H1 (cell line): ENCODE results near the gene ACBD4. TPM values are rescaled to one million over a fixed set of nuclear protein-coding genes. Genes with fewer than 3 reads are reported as not detected.

Experiments used
- CTCF ChIA-PET: fragments of 300-600 bp; sonication (Branson Sonifier 250); formaldehyde crosslinking; loops from one replicate; lab custom pipeline; 2021; ENCODE audit not compliant: partially characterized antibody; lab: Charles Lee
- POLR2A ChIA-PET: fragments of 300-600 bp; sonication (Branson Sonifier 250); formaldehyde crosslinking; loops from one replicate; lab custom pipeline; 2021; ENCODE audit warnings: inconsistent platforms; ENCODE audit not compliant: partially characterized antibody; lab: Charles Lee
- DNase-seq, 2 experiments: peaks; one replicate each; pipeline versions ENCODE4 v3.0.0 to v3.0.0-alpha.2; 2010 to 2022; ENCODE audit warnings: low spot score in 2 of 2, low read depth in 1 of 2, mixed read lengths in 1 of 2
- FAIRE-seq: peaks from 2 replicates; lab custom pipeline; 2011; peaks lifted over from hg19 to GRCh38; lab: Jason Lieb, UNC
- H2AFZ ChIP-seq: 2 replicates; pipeline ENCODE4 v1.8.1; 2012; ENCODE audit warnings: low read length, inconsistent platforms
- H2AK5ac ChIP-seq: 2 replicates; pipeline ENCODE4 v1.6.1; 2013; ENCODE audit warnings: low read depth, low read length
- H2BK120ac ChIP-seq: replicated peaks from 2 replicates; pipeline ENCODE3; 2013; ENCODE audit warnings: low read depth, low read length, inconsistent platforms
- H2BK12ac ChIP-seq: 2 replicates; pipeline ENCODE4 v1.6.1; 2013; ENCODE audit warnings: low read depth, low read length
- H2BK15ac ChIP-seq: 2 replicates; pipeline ENCODE4 v1.6.1; 2013; ENCODE audit warnings: low read length
- H2BK20ac ChIP-seq: 2 replicates; pipeline ENCODE4 v1.6.1; 2013; ENCODE audit warnings: low read length
- H2BK5ac ChIP-seq: 2 replicates; pipeline ENCODE4 v1.6.1; 2013; ENCODE audit warnings: low read depth, low read length
- H3K14ac ChIP-seq: 2 replicates; pipeline ENCODE4 v1.6.1; 2013; ENCODE audit warnings: inconsistent platforms; ENCODE audit not compliant: insufficient read length
- H3K18ac ChIP-seq: 2 replicates; pipeline ENCODE4 v1.6.1; 2013; ENCODE audit warnings: low read length; ENCODE audit errors: extremely low read depth
- H3K23ac ChIP-seq: 2 replicates; pipeline ENCODE4 v1.6.1; 2013; ENCODE audit warnings: inconsistent platforms; ENCODE audit not compliant: insufficient read length
- H3K23me2 ChIP-seq: 2 replicates; pipeline ENCODE4 v1.6.1; 2013; ENCODE audit warnings: low read depth, low read length
- H3K27ac ChIP-seq: 2 replicates; pipeline ENCODE4 v1.6.1; 2011; ENCODE audit warnings: low read depth, low read length, inconsistent platforms
- H3K27me3 ChIP-seq, 4 experiments: replicated peaks in 1 of 4; 1 replicate in 1 of 4; 2 replicates in 3 of 4; pipeline versions ENCODE4 v1.6.1 to v1.8.1; 2011 to 2013; ENCODE audit warnings: low read length in 3 of 4, mild to moderate bottlenecking in 3 of 4, inconsistent platforms in 2 of 4, mixed read lengths in 2 of 4, moderate library complexity in 1 of 4; ENCODE audit not compliant: control insufficient read depth in 3 of 4, insufficient read depth in 3 of 4; ENCODE audit errors: extremely low read depth in 1 of 4
- H3K36me3 ChIP-seq, 4 experiments: 2 replicates each; pipeline versions ENCODE4 v1.6.1 to v1.8.1; 2011 to 2013; ENCODE audit warnings: mild to moderate bottlenecking in 4 of 4, low read length in 3 of 4, moderate library complexity in 2 of 4, control low read depth in 1 of 4, inconsistent platforms in 1 of 4; ENCODE audit not compliant: insufficient read depth in 4 of 4, control insufficient read depth in 2 of 4
- H3K4ac ChIP-seq: replicated peaks from 2 replicates; pipeline ENCODE3; 2013; ENCODE audit warnings: low read length, low read depth, mixed read lengths, inconsistent platforms; ENCODE audit not compliant: insufficient read length
- H3K4me1 ChIP-seq, 4 experiments: replicated peaks in 1 of 4; 1 replicate in 1 of 4; 2 replicates in 3 of 4; pipeline versions ENCODE4 v1.6.1 to v1.8.1; 2011 to 2013; ENCODE audit warnings: low read length in 3 of 4, inconsistent platforms in 2 of 4, mixed read lengths in 1 of 4; ENCODE audit not compliant: insufficient read depth in 4 of 4, control insufficient read depth in 3 of 4
- H3K4me2 ChIP-seq, 2 experiments: 2 replicates each; pipeline versions ENCODE4 v1.6.1 to v1.8.1; 2011 to 2013; ENCODE audit warnings: low read depth in 2 of 2, low read length in 2 of 2, control low read depth in 1 of 2, inconsistent platforms in 1 of 2, mild to moderate bottlenecking in 1 of 2; ENCODE audit not compliant: insufficient read depth in 1 of 2
- H3K4me3 ChIP-seq, 4 experiments: fragments of 200-600, 300-600 bp in 1 of 4; sonication (generic), shearing (Covaris generic), sonication (Bioruptor Twin) in 1 of 4; 2 replicates each; pipeline versions ENCODE4 v1.5.1 to v1.8.1; 2011 to 2016; ENCODE audit warnings: low read length in 4 of 4, low read depth in 3 of 4, control low read depth in 2 of 4, inconsistent platforms in 2 of 4, mild to moderate bottlenecking in 2 of 4, mixed read lengths in 1 of 4, moderate library complexity in 1 of 4; ENCODE audit not compliant: insufficient read depth in 2 of 4; ENCODE audit errors: extremely low read depth in 1 of 4
- H3K56ac ChIP-seq: replicated peaks from 2 replicates; pipeline ENCODE3; 2013; ENCODE audit warnings: low read depth, mild to moderate bottlenecking, mixed read lengths, low read length, inconsistent platforms; ENCODE audit not compliant: insufficient read length
- H3K79me1 ChIP-seq: 2 replicates; pipeline ENCODE4 v1.6.1; 2013; ENCODE audit warnings: low read depth, low read length, control low read depth
- H3K79me2 ChIP-seq, 2 experiments: 2 replicates each; pipeline versions ENCODE4 v1.6.1 to v1.8.1; 2012 to 2013; ENCODE audit warnings: low read length in 2 of 2, mild to moderate bottlenecking in 2 of 2, inconsistent platforms in 1 of 2; ENCODE audit not compliant: insufficient read depth in 2 of 2, control insufficient read depth in 1 of 2
- H3K9ac ChIP-seq, 4 experiments: replicated peaks in 1 of 4; 1 replicate in 1 of 4; 2 replicates in 3 of 4; pipeline versions ENCODE4 v1.6.1 to v1.8.1; 2011 to 2013; ENCODE audit warnings: low read depth in 3 of 4, low read length in 3 of 4, control low read depth in 2 of 4, mild to moderate bottlenecking in 2 of 4, moderate library complexity in 2 of 4, inconsistent platforms in 1 of 4; ENCODE audit errors: extremely low read depth in 1 of 4
- H3K9me3 ChIP-seq, 2 experiments: 2 replicates each; pipeline versions ENCODE4 v1.6.1 to v1.8.1; 2012 to 2013; ENCODE audit warnings: mild to moderate bottlenecking in 2 of 2, moderate library complexity in 2 of 2, control low read depth in 1 of 2, inconsistent platforms in 1 of 2, low read depth in 1 of 2, low read length in 1 of 2, mixed read lengths in 1 of 2; ENCODE audit not compliant: insufficient read depth in 2 of 2
- H4K20me1 ChIP-seq, 2 experiments: replicated peaks in 1 of 2; 2 replicates each; pipeline versions ENCODE3 to v1.8.1; 2011 to 2013; ENCODE audit warnings: inconsistent platforms in 2 of 2, low read length in 2 of 2, mild to moderate bottlenecking in 1 of 2; ENCODE audit not compliant: insufficient read depth in 2 of 2, control insufficient read depth in 1 of 2
- H4K5ac ChIP-seq: 2 replicates; pipeline ENCODE4 v1.6.1; 2013; ENCODE audit warnings: low read length, low read depth, mixed read lengths, inconsistent platforms; ENCODE audit not compliant: insufficient read length
- H4K8ac ChIP-seq: 2 replicates; pipeline ENCODE4 v1.8.0; 2013; ENCODE audit warnings: mild to moderate bottlenecking, moderate library complexity, low read length, inconsistent platforms; ENCODE audit not compliant: insufficient read depth; ENCODE audit errors: extremely low read depth
- H4K91ac ChIP-seq: replicated peaks from 2 replicates; pipeline ENCODE3; 2013; ENCODE audit warnings: low read length, mixed read lengths, inconsistent platforms; ENCODE audit not compliant: insufficient read length
- CBX8 ChIP-seq: fragments of 300-800, 300-1000 bp; sonication (generic); IDR thresholded peaks from 2 replicates; pipeline ENCODE4 v1.7.1; 2016; ENCODE audit warnings: low read depth, low read length, borderline replicate concordance
- CREB1 ChIP-seq: IDR thresholded peaks from 2 replicates; pipeline ENCODE4 v1.6.1; 2012; ENCODE audit warnings: inconsistent platforms
- FOSL1 ChIP-seq: IDR thresholded peaks from 2 replicates; pipeline ENCODE4 v1.6.1; 2011; ENCODE audit warnings: mild to moderate bottlenecking, low read depth, low read length, moderate library complexity; ENCODE audit not compliant: insufficient read depth
- GTF2F1 ChIP-seq: IDR thresholded peaks from 2 replicates; pipeline ENCODE4 v1.6.1; 2012; ENCODE audit warnings: low read depth, low read length, improper control_type of control experiment, borderline replicate concordance
- KDM5A ChIP-seq: fragments of 200-600 bp; IDR thresholded peaks from 2 replicates; pipeline ENCODE4 v1.7.1; 2012; ENCODE audit warnings: mild to moderate bottlenecking, low read length, inconsistent platforms, mixed read lengths
- NRF1 ChIP-seq: IDR thresholded peaks from 2 replicates; pipeline ENCODE4 v1.6.1; 2011; ENCODE audit warnings: mild to moderate bottlenecking, low read depth, low read length, improper control_type of control experiment
- TAF1 ChIP-seq: IDR thresholded peaks from 2 replicates; pipeline ENCODE4 v1.6.1; 2011; ENCODE audit warnings: mild to moderate bottlenecking, low read depth, low read length
- TAF7 ChIP-seq: optimal IDR thresholded peaks from 2 replicates; pipeline ENCODE3; 2011; ENCODE audit warnings: low read depth, mild to moderate bottlenecking, inconsistent platforms, low read length, moderate library complexity, borderline replicate concordance
- YY1 ChIP-seq: IDR thresholded peaks from 2 replicates; pipeline ENCODE4 v1.6.1; 2011; ENCODE audit warnings: low read depth, mild to moderate bottlenecking, low read length
- WGBS, 2 experiments: shearing (Covaris generic) in 1 of 2; methylation state at CpG; one replicate each; pipeline versions ENCODE4 v1.1.6 to v1.1.7; 2013 to 2015; ENCODE audit warnings: low lambda C conversion rate in 2 of 2, mixed read lengths in 2 of 2, inconsistent platforms in 1 of 2, low coverage in 1 of 2, missing lambda C conversion rate in 1 of 2; ENCODE audit not compliant: insufficient replicate concordance in 2 of 2, insufficient coverage in 1 of 2, insufficient read length in 1 of 2; ENCODE audit errors: extremely low coverage in 1 of 2, missing lambda C conversion rate in 1 of 2; 5-methylcytosine and 5-hydroxymethylcytosine counted together
- polyA plus RNA-seq, 7 experiments: library from polyadenylated mRNA; depleted of rRNA in 3 of 7; stranded (reverse) in 5 of 7; unstranded in 2 of 7; fragments of >200 nt in 5 of 7; fragments of 200-250 nt in 2 of 7; gene quantifications; 1 replicate in 5 of 7; 2 replicates in 1 of 7; 4 replicates in 1 of 7; pipeline versions ENCODE4 v1.2.1 to v1.2.3, GENCODE V29; 2011 to 2013; ENCODE audit warnings: missing spikeins in 2 of 7, mixed read lengths in 2 of 7
- total RNA-seq: library from RNA; stranded (reverse); fragmentation: NEBNext Ultra II Directional; extraction: Animal tissue kit (Norgen Biotek cat#: 25700); gene quantifications from 2 replicates; pipeline ENCODE4 v1.2.1, GENCODE V29; 2021

The ACBD4 gene
- total and polyA plus RNA-seq, 2 of the 8 experiments (the other 6 are each of a cell fraction or from before 2014, with no cell fraction given) = 7.3 to 10.7 TPM

GRCh38 chr17:45146592-45146889 lies 11.1 kb downstream of the ACBD4 start:
- Histone ChIP-seq H3K23ac (no peak overlapping the region), H3K4me3 (peak overlapping the region in 2 of 4 experiments; percentile 69 to 93; a peak in 5 of 8 replicates), H3K4me1 (peaks cover 3 to 23% (median 19%) of the 10 kb centered on the region in 4 experiments), H2AK5ac (peak overlapping the region; percentile 85), H2AFZ (no peak overlapping the region), H3K79me1 (peaks cover 3% of the 10 kb centered on the region; the same call in 1 of the 2 replicates), H4K91ac (peak overlapping the region; percentile 32), H3K27me3 (no peaks in the 10 kb centered on the region), H3K56ac (no peak overlapping the region), H3K14ac (no peak overlapping the region), H4K8ac (no peak overlapping the region), H2BK20ac (no peak overlapping the region), H3K79me2 (peaks cover 0 to 21% of the 10 kb centered on the region in 2 experiments; a peak in 2 of 4 replicates), H2BK15ac (peak overlapping the region; percentile 72; the same call in 1 of the 2 replicates), H2BK12ac (peak overlapping the region; percentile 60), H4K20me1 (peaks cover 2 to 10% of the 10 kb centered on the region in 2 experiments), H3K23me2 (peaks cover 22% of the 10 kb centered on the region), H3K18ac (no peak overlapping the region), H3K9me3 (no peaks in the 10 kb centered on the region), H3K36me3 (no peaks in the 10 kb centered on the region), H3K27ac (no peak overlapping the region), H3K4me2 (peak overlapping the region; percentile 68 to 70), H3K9ac (no peak overlapping the region), H2BK5ac (peak overlapping the region; percentile 96; the same call in 1 of the 2 replicates), H4K5ac (no peak overlapping the region), H3K4ac (no peak overlapping the region), H2BK120ac (no peak overlapping the region)
- CTCF ChIA-PET = interaction anchor here (0.8 to 9.4 kb wide), 3 partner anchors 12 to 52 kb away, joined by 3 to 187 read pairs (median 29); partner anchors contain the start of gene ACBD4
- POLR2A ChIA-PET = interaction anchor here (0.9 to 20.3 kb wide), 4 partner anchors 14 to 255 kb away, joined by 3 to 1076 read pairs (median 192); partner anchors contain the start of genes ACBD4, HEXIM2 and PLCD3
- FAIRE-seq (no peak), DNase-seq (no peak)
- TF ChIP-seq YY1 = no peak
- no peak for TF ChIP-seq NRF1
- TF ChIP-seq TAF7 = no peak
- TF ChIP-seq CREB1 = no peak
- TF ChIP-seq TAF1 = no peak
- TF ChIP-seq FOSL1 = no peak
- no peak for TF ChIP-seq KDM5A
- TF ChIP-seq GTF2F1 = no peak
- no peak for TF ChIP-seq CBX8
- 88% methylated on average over 4 of the region's 4 CpGs; no CpG with 5 or more reads in 1 of the 2 experiments for WGBS, 2 experiments
